NCI-H82 (cell line): ENCODE data around the gene CAMK1D.
"Not testable (repeated sequence)": the region's sequence is repeated elsewhere in the genome, so short reads cannot be mapped to it uniquely, and the experiment has no call there.

ENCODE experiments used
- DNase-seq: peaks from one replicate; lab custom pipeline; 2025; lab: John Stamatoyannopoulos, UW

CAMK1D gene

GRCh38 chr10:12431151-12432101 lies 82.1 kb downstream of the CAMK1D start:
- DNase-seq = peak; percentile 66

GRCh38 chr10:12432402-12433189 lies 83.2 kb downstream of the CAMK1D start:
- peak; percentile 37 for DNase-seq

GRCh38 chr10:12434277-12434676 lies 84.9 kb downstream of the CAMK1D start:
- DNase-seq = peak; percentile 71

GRCh38 chr10:12434677-12435076 lies 85.3 kb downstream of the CAMK1D start:
- not testable (repeated sequence) for DNase-seq

- no peak for DNase-seq
Measured at GRCh38 chr10:12435348-12435747, 86.0 kb downstream of the CAMK1D start.

- no peak for DNase-seq
Measured at GRCh38 chr10:12438919-12439692, 89.8 kb downstream of the CAMK1D start.

GRCh38 chr10:12439767-12440166 lies 90.4 kb downstream of the CAMK1D start:
- not testable (repeated sequence) for DNase-seq

- no peak for DNase-seq
Measured at GRCh38 chr10:12443026-12443425, 93.7 kb downstream of the CAMK1D start.

- DNase-seq = no peak
Measured at GRCh38 chr10:12444981-12445700, 95.8 kb downstream of the CAMK1D start.

- no peak for DNase-seq
Measured at GRCh38 chr10:12445701-12446334, 96.5 kb downstream of the CAMK1D start.

- DNase-seq = no peak
Measured at GRCh38 chr10:12448340-12448728, 99.0 kb downstream of the CAMK1D start.

GRCh38 chr10:12448729-12449391 lies 99.5 kb downstream of the CAMK1D start:
- no peak for DNase-seq

GRCh38 chr10:12455318-12455717 lies 106.0 kb downstream of the CAMK1D start:
- DNase-seq = no peak

GRCh38 chr10:12455766-12456165 lies 106.4 kb downstream of the CAMK1D start:
- no peak for DNase-seq

- DNase-seq = no peak
Measured at GRCh38 chr10:12459340-12459739, 110.0 kb downstream of the CAMK1D start.

- no peak for DNase-seq
Measured at GRCh38 chr10:12459762-12460161, 110.4 kb downstream of the CAMK1D start.

- DNase-seq = no peak
Measured at GRCh38 chr10:12463459-12463838, 114.1 kb downstream of the CAMK1D start.

- DNase-seq = no peak
Measured at GRCh38 chr10:12465385-12466136, 116.2 kb downstream of the CAMK1D start.

GRCh38 chr10:12466704-12467305 lies 117.5 kb downstream of the CAMK1D start:
- DNase-seq = peak; percentile 77
